Activated CD4-positive, alpha-beta T cell treated with anti-CD3 and anti-CD28 coated beads, Interleukin-2, Interleukin-6, amounts not matched to agents 100 ng/mL and 50 ng/mL, durations not matched to agents 16 hours and 8 hours (primary cell): ENCODE data around the gene TBC1D3B.
"Not testable (repeated sequence)": the region's sequence is repeated elsewhere in the genome, so short reads cannot be mapped to it uniquely, and the experiment has no call there.

ENCODE experiments used
- DNase-seq: peaks from one replicate; pipeline ENCODE4 v3.0.0-alpha.2; 2020

The TBC1D3B gene

DNA sequence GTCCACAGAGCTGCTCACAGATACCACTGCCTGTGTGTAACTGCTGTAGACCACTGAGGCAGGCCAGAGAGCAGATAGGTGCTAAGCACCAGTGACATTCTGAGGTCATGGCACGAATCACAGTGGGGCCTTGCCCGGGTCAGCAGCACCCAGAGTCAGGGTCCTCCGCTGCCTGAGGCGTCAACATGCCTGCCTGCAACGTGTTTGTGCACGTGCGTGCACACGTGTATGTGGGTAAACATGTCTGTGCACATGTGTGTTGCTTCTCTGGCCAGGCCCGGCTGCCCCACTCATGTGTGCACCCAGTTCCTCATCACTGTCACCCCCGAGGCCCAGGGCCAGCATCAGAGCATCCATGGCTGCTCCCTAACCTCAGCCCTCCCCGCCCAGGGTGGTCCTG lies at the start of gene TBC1D3B:
Gene TBC1D3B, minus strand, starts transcription at position 101 of the 400 bp plus-strand sequence. CDS start 1,586 bp downstream, outside the sequence.
- DNase-seq, result not testable (repeated sequence)

DNA sequence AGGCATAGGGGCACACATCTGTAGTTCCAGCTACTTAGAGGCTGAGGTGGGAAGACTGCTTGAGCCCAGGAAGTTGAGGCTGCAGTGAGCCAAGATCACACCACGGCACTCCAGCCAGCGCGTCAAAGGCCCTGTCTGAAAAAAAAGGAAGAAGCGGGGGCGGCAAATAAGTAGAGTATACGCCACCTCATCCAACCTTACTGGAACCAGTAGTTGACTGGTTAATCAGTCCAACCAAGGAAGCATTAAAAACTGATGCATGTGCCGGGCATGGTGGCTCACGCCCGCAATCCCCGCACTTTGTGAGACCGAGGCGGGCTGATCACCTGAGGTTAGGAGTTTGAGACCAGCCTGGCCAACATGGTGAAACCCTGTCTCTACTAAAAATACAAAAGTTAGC lies 46.5 kb upstream of the TBC1D3B start:
- DNase-seq, result not testable (repeated sequence)

DNA sequence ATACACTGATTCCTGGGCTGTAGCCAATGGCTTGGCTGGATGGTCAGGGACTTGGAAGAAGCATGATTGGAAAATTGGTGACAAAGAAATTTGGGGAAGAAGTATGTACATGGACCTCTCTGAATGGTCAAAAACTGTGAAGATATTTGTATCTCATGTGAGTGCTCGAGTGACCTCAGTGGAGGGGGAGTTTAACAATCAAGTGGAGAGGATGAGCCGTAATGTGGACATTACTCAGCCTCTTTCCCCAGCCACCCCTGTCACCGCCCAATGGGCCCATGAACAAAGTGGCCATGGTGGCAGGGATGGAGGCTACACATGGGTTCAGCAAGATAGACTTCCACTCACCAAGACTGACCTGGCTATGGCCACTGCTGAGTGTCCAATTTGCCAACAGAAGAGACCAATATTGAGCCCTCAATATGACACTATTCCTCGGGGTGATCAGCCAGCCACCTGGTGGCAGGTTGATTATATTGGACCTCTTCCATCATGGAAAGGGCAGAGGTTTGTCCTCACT lies 45.2 kb upstream of the TBC1D3B start:
- DNase-seq, result not testable (repeated sequence)

DNA sequence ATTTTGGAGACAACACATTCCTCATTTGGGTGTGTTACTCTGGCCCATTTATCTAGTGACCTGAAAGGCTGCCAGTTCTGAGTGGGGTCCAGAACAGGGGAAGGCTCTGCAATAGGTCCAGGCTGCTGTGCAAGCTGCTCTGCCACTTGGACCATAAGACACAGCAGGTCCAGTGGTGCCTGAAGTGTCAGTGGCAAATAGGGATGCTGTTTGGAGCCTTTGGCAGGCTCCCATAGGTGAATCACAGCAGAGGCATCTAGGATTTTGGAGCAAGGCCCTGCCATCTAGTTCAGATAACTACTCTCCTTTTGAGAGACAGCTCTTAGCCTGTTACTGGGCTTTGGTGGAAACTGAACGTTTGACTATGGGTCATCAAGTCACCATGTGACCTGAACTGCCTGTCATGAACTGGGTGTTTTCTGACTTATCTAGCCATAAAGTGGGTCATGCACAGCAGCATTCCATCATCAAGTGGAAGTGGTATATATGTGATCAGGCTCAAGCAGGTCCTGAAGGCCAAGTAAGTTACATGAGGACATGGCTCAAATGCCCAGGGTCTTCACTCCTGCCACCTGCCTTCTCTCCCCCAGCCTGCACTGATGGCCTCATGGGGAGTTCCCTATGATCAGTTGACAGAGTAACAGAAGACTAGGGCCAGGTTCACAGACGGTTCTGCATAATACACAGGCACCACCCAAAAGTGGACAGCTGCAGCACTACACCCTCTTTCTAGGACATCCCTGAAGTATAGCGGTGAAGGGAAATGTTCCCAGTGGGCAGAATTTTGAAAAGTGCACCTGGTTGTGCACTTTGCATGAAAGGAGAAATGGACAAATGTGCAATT lies 44.5 kb upstream of the TBC1D3B start:
- not testable (repeated sequence) for DNase-seq

DNA sequence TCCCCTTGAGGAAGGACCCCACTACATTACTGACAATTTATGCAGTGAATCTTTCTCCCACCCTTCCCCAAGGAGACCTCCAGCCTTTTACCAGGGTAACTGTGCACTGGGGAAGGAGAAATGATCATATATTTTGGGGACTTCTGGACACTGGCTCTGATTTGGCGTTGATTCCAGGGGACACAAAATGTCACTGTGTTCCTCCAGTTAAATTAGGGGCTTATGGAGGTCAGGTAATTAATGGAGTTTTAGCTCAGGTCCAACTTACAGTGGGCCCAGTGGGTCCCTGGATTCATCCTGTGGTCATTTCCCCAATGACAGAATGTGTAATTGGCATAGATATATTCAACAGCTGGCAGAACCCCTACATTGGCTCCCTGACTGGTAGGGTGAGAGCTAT lies 43.1 kb upstream of the TBC1D3B start:
- DNase-seq, result not testable (repeated sequence)

DNA sequence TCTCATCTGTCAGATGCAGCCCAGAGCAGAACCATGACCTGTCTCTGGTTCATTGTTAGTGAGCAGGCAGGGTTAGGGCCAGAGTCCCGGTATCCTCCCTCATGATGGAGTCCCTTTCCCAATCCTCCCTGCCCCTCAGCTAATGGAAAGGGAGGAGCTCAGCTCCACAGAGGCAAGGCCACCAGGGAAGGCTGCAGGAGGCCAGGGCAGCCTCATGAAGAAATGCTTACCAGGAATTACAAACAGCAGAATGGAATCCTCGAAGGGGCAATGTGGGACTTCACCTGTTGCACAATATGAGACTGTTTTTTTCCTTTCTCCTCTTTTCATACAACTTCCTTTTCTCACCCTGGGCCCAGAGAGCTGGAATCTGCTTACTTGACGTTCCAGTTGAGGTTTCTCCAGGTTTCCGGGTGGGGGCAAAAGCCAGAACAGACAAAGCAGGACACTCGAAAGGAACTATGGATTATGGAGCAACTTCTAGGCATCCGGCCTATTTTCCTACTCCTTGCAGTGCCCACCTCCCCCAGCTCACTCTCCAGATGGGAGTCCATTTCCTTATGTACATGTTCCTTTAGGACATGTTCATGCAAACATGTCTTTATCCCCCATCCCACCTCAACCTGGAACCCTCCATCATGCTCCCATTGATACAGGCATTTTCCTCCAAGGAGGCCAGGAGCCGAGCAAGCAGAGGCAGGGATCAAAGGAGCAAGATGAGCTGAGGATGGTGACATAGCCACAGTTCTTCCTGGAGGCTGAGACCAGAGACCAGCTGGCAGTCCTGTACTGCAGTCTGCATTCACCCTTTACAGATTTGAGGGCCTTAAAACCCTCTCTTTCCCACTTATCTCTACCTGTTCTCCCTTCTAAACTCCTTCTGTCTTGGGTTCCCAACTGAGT lies 39.2 kb upstream of the TBC1D3B start:
- DNase-seq, result not testable (repeated sequence)

DNA sequence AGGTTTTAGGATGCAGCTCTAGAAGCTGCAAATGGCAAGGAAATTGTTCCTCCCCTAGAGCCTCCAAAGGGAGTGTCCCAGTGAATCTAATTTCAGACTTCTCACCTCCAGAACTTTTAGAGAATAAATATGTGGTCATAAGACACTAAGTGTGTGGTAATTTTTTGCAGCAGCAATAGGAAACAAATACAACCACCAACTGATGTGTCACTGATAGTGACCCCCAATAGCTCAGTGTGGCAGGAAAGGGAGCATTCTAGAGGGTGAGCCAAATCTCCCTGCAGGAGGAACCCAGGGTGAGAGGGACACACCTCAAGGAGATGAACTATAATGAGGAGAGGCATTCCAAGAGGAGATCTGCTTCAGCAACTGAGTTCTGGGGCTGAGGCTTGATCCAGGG lies 38.5 kb upstream of the TBC1D3B start:
- no peak for DNase-seq

DNA sequence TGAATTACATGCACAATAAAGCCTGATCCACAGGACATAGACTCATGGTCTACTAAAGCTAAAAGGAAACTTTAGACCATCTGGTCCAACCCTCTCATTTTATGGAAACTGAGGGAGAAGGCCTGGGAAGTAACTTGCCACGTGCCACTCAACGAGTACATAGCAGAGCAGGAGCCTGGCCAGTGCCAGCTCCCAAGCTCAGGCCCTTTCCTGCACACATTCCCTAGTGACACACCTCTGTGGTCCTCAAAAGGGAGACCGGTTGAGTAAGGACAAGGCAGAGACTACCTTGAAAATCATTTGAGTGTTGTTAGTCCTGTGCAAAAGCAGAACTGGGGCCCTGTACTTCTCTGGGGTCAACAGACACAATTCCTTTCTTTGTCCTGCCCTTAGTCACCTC lies 37.3 kb upstream of the TBC1D3B start:
- no peak for DNase-seq

DNA sequence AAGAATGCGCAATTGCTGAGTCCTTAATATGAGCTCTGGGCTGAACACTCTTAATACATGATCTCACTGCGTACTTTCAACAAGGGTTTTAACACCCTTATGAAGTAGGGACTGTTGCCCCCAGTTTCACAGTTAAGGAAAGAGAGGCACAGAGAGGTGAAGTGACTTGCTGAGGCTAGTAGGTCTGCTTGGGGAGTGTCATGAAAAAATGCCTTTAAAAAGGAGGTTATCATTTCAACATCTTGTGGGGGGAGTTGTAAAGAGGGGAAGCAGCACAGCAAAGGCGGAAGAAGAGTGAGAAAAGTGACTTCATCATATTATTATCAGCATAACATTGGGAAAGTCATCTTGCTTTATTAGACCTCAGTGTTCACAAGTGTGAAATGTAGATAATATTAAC lies 36.5 kb upstream of the TBC1D3B start:
- DNase-seq, result no peak

DNA sequence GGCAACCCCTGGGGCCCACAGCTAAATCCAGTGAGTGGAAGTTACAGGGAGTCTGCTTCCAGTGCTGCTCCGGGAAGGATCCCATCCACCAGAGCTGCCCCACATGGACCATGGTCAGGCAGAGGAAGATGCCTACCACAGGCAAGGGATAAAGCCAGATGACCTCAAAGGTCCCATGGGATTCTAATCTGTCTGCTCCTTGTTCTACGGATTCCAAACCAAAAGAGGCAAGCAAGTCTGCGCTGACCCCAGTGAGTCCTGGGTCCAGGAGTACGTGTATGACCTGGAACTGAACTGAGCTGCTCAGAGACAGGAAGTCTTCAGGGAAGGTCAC lies 35.8 kb upstream of the TBC1D3B start:
- no peak for DNase-seq

DNA sequence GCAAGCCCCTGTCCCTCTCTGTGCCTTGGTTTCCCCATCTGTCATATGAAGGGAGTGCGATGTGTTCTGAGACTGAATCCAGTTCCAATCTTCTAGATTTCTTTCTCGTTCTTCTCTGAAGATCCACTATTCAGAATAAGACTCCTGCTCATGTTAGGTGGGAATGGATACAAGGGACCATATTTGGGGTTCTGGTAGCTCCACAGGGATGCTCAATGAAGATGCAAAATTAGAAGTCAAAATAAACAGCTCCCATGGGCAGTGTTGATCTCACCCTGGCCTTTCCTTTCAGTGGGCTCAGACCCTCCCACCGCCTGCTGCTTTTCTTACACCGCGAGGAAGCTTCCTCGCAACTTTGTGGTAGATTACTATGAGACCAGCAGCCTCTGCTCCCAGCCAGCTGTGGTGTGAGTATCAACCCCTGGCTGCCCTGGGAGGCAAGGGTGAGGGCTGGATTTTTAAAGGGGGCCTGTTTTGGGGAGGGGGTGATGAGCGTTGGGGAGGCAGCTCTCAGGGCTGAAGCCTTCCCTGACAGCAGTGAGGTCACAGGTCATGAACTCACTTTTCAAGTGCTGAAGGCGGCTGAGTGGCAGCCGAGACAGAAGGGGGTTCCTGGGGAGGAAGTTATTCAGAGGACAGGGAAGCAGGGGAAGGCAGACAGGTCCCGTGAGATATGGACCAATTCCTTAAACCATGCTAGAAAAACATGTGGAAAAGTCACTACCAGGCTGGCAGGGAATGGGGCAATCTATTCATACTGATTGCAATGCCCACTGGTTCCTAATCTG lies 35.2 kb upstream of the TBC1D3B start:
- not testable (repeated sequence) for DNase-seq

DNA sequence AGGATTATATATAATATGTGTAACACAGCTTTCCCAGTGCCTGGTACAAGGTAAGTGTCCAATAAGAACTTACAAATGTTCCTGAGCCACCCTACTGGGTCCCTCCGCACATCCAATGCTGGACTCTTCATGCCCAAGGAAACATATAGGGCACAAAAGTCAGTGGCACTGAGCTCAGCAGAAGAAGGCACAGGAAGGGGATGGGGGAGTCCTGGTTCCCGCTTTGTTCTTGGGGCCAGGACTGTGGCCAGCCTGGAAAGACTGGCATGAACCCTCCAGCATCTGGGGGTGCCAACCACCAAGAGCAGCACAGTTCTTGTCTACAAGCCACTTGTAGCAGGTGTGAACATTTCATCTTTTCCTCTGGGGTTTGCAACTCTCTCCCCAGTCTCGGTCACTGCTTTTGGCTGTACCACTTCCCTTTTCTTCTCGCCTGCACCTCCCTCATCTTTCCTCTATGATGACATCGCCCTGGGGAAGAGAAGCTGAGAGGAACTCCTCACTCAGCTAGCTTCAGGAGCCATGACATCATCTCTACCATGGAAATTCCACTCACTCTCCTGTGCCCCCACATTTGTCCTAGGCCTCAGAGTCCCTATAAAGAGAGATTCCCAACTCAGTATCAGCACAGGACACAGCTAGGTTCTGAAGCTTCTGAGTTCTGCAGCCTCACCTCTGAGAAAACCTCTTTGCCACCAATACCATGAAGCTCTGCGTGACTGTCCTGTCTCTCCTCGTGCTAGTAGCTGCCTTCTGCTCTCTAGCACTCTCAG lies 34.2 kb upstream of the TBC1D3B start, which contains the start of gene CCL4L2:
Gene CCL4L2, plus strand, starts transcription at position 625 of the 773 bp plus-strand sequence.
- DNase-seq, result not testable (repeated sequence)

DNA sequence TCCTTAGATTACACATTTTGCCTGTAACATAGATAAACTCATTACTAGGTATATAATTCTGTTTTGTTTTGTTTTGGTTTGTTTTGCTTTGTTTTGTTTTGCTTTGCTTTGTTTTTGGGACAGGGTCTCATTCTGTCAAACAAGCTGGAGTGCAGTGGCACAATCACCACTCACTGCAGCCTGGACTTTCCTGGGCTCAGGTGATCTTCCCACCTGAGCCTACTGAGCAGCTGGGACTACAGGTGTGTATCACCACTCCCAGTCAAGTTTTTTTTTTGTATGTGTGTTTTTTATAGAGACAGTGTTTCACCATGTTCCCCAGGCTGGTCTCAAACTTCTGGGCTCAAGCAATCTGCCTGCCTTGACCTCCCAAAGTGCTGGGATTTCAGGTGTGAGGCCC lies 33.1 kb upstream of the TBC1D3B start:
- no peak for DNase-seq

DNA sequence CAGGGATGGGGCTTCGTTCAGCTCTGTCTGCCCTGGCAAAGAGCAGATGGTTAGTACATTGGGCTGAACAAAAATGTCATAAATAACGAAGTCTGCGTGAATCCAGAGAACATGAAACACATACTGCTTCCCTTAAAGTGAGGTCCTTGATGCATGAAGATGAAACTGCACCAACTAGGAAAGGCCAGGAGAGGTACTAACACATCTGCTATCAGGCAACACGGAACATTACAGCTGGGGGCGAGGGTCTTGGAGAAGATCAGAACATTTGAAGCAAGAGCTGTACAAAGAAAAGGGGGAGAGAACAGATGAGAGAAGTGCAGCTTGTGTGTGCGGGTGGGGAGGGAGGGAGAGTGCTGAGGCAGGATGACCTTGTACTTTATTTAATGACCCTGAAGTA lies 30.9 kb upstream of the TBC1D3B start:
- not testable (repeated sequence) for DNase-seq

DNA sequence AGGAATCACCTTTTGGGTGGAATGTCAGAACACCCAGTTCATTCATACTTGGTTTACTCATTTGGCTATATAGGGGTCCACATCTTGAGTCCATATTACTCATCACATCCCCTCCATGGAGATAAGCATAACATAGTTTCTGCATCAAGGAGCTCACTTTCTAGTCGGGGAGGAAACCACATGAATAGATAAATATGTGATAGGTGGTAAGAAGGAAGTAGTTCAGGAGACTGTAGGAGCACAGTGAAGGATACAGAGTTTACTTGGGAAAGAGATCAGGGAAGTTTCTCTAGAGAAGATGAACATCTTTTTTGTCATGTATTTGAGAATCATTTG lies 30.0 kb upstream of the TBC1D3B start:
- DNase-seq, result not testable (repeated sequence)

DNA sequence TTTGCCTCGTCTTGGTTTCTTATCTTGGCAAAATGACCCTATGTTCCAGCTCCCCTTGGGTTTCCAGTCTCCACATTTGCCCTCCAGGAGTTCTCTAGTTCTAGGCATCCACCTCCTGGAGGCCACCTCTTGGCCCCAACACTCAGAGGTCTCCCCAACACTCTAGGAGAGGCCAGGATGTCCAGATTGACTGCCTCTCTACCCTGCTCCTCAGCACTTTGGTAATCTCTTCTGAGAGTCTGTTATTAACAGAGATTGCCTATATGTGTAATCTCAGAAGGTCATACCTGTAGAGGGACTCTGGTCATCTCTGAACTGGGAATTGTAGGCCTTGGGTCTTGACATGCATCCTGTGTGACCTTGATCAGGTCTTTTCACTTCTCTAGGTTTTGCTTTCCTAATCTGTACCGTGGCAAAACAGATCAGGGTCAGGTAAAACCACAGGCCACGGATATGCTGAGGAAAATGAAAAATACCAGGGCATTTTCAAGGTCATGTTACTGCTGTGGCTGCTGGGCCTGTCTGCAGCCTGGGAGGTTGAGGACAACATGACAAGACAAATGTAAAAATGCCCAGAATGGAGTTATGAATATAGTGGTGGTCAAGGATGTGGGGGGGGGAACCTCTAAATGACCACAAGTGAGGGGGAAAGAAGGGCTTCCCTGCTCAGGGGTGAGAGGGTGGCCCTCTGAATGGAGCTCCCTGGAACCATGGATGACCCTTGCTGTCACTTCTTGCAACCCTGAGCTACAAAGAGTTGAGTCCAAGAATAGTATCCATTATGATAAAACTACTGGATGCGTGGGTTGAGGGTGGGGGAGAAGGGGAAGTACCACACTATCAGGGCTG lies 29.4 kb upstream of the TBC1D3B start:
- DNase-seq, result no peak

DNA sequence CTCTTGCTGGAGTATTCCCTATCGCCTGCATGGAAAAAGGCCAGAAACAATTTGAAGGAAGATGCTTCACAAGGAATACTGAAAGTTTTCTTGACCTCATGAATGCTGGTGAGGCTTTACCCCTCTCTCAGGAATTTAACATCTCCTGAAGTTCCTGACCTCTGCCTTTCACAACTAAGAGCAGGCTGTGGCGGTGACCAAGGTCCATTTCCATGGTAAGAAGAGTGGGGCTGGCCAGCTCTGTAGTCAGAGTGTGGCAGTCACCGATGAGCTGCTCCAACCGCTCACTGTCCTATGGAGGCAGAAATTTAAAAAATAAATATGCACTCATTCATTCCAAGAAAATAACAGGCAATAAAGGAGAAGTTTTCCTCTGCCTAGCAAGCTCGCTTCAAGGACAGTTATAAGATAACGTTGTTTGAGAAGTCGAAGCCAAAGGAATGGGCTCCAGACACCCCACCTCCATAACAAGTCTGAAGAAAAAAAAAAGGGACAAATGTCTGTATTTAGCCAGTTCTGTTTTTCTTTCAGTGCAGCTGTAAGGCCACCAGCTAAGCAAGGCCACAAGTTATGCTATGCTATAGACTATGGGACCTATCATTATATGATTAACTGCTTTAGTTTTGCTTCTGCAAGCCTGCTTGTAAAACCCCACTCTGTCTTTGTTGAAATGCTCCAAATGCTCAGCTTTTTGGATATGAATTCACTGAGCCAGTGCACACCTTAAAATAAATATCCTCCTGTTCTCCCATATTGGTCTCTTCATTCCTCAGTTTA lies 28.5 kb upstream of the TBC1D3B start:
- DNase-seq, result no peak

DNA sequence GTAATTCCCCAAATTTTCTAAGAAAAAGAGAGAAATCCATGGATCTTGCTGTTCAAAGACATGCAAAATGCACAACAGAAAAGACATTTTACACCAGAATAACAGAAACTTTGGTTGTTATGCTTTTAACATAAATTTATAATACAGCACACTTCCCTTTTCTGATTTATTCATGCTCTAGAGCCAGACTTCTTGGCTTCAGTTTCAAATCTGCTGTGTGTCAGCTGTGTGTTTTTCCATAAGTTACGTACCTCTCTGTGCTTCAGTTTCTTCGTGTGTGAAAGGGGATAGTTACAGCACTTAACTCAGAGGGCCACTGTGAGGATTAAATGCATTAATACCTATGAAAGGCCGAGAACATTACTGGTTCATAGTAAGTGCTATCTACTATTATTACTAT lies 26.9 kb upstream of the TBC1D3B start:
- DNase-seq, result no peak

DNA sequence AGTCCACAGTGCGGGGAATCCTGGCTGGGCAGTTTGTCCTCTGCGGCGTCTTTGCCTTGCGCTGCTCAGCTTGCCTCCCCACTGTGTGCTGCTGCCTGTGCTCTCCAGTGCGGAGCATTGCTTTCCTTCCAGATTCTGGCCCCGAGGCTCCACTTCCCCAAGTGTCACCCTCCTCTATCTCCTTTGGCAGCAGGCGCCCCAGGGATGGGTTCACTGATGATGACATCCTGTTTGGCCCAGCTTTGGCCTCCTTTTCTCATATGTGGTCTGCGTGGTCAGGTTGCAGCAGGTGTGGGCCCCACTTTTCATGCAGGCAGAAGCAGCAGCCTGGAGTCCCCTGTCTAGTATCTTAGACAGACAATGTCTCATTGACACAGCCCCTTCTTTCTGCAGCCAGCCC lies 25.1 kb upstream of the TBC1D3B start:
- not testable (repeated sequence) for DNase-seq

DNA sequence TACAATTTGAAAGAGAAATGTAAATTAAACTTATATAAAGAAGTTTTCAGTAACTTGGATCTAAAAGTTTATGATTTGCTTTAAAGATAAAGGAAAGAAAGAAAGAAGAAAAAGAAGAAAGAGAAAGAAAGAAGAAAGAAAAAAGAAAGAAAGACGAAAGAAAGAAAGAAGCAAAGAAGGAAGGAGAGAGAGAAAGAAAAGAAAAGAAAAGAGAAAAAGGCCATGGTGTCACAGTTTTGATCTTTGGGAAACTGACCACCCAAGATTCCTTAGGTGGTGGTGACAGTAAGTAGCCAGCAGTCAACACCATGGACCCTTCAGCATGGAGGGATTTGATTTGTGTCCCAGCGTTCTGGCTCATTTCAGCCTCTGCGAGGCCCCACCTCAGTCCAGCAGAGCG lies 24.7 kb upstream of the TBC1D3B start:
- DNase-seq, result not testable (repeated sequence)
